ENCODE results near the gene PWP1.
A peak's percentile ranks its signal among the peaks of the same experiment; 100 is the strongest.
"Not testable (repeated sequence)": the region's sequence is repeated elsewhere in the genome, so short reads cannot be mapped to it uniquely, and the experiment has no call there.

PWP1 gene

GRCh38 chr12:107668320-107669098 lies 17.1 kb upstream of the PWP1 start:
- DNase-seq = no peak

DNA sequence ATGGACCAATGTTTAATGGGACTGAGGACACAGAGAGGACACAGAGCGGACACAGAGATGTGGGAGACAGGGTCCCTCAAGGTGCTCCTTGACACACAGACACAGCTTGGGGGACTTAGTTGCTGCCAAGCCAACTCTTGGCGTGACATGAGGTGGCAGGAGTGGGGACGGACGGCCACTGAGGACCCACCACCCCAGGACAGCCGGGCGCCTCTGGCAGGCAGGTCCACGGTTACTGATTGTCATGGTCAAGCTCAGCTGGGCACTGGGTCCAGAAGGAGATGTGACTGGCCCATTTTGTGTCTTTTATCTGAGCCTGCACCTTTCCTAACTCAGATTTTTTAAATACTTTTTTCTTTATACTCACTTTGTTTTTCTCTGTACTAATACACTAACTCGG lies 15.7 kb upstream of the PWP1 start:
- DNase-seq = no peak

- DNase-seq = peak; percentile 22 to 23
Measured at GRCh38 chr12:107670999-107671643, 14.5 kb upstream of the PWP1 start.

DNA sequence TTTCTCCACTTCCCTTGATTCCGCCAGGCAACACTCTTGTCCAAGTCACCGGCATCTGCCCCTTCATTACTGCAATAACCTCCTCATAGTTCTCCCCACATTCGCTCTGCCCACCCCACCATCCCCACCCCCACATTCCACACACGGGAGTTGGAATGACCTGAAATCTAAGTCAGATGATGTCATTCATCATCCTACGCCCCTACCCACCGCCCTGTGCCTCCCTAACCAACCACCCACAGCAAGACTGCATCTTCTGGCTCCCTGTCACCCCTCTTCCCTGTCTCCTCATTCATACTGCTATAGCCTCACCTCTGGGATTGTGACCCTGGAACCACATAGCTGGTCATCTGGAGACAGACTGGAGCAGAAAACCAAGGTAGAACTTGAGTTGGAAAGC lies 7.9 kb upstream of the PWP1 start:
- DNase-seq = no peak

DNA sequence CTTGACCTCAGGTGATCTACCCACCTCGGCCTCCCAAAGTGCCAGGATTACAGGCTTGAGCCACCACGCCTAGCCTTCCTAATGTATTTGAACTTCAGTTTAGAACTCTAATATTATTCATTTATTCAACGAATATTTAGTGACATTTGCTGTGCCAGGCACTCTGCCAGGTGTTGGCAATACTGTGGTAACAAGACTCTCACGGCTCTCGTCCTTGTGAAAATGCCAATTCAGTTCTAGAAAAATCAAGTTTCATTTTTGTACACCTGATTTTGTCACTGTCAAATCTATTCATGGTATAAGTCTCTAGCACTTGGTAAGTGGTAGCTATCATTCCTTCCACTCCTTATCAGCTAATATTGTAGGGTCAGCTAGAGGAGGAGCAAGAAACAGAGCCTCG lies 6.3 kb upstream of the PWP1 start:
- no peak for DNase-seq

DNA sequence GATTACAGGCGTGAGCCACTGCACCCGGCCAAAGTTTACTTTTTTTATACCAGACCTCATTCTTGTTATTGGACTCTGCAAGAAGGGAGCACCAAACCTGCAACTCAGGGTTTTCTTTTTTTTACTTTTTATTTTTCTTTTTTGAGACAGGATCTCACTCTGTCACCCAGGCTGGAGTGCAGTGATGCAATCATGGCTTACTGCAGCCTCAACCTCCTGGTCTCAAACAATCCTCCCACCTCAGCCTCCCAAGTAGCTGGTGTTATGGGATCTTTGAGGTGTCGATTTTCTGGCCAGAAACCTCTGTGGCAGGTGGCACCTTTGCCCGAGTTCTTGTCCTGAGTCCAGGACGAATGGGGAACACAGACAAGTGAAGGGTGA lies 4.2 kb upstream of the PWP1 start:
- no peak for DNase-seq

DNA sequence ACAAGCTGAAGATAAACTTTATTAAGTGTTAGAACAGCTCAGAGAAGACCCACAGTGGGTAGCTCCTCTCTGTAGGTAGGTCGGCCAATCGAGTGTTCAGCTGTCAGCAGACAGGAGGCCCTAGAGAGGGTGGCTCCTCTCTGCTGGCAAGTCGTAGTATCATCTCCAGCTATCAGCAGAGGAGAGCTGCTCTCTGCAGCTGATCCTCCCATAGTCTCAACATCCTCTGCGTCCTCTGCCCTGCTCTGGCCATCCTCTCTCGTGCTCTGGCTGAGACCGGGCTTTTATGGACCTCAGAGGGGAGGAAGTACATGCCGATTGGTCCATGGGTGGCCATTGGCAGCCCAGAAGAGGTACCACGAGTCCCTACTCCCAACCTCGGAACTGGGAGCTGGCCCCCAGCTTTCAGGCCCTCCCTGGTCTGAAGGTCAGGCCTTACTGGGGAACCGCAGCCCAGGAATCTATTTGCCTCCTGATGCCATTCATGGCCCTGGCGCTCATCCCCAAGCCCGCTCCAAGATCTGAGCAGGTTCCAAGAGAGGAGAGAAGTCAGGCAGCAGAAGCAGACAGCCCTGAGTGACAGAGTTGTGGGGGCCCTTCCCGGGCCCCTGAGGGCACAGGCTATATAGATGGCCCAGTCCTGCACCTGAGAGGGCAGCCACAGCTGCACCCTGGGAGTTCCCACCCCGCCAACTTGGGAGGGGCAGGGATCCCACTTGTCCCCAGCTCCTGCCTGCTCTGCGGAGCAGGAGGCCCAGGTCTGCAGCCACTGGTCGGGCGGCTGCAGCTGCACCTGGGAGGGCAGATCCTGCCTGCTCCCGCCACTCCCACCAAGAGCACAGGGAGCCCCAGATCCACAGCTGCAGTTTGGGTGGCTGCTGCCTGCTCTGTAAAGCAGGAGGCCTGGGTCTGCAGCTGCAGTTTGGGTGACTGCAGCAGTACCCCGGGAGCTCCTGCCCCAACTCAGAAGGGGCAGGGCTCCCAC lies 3.5 kb upstream of the PWP1 start:
- no peak for DNase-seq

DNA sequence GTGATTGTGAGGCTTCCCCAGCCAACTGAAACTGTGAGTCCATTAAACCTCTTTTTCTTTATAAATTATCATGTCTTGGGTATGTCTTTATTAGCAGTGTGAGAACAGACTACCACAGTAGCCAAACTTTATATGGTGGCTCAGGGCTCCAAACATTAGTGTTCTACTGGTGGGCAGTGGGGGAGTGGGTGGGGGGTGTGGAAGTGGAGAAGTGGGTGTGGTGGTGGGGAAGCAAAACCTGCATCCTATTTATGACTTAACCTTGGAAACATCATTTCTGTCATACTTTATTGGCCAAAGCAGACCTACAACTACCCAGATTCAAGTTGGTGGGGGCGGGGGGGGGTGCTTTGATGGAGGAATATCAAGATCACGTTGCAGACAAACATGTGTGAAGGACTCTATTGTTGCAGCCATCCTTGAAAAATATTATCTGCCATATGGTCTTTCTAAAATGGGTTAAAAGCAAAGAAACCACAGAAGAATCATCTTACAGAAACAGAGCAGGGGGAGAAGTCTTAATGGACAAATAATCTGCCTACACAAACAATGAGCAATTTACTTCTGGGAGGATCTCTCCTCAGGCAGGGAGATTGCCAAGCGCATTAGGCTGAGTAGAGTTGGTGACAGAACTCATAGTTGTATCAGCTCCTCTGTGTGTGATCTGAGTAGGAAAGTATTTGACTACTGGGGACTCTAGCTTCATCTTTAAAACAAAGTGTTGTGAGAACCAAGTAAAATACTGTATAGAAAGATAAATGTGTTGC lies 1.4 kb upstream of the PWP1 start:
- DNase-seq = no peak

DNA sequence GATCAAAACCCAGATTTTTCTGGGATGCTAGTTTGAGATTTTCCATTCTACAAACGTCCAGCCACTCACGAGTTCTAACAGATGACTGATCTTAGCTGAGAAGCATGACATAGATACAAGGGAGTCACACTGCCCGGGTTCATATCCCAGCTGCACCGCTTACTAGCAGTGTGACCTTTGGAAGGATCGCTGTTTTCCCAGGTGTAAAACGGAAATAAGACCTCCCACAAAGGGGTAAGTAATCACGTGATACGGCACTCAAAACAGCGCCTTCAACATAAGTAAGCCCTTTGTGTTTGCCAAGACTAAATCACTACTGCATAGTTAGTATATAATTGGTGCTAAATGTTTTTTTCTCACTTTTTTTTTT lies 624 bp upstream of the PWP1 start:
- DNase-seq = peak in 1 of 2 donors; percentile 25

DNA sequence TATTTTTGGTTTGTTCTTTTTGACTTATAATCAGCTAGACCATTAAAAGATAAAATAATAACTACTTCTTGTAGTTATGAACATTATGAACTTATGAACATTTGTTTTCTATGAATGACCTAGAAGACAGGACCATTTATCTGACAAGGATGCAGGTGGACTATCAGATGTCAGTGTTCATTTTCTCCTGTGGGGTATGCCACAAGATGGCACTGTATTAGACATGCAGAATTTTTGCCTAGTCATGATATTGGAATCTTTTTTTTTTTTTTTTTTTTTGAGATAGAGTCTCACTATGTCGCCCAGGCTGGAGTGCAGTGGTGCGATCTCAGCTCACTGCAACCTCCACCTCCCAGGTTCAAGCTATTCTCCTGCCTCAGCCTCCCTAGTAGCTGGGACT lies 10.2 kb downstream of the PWP1 start:
- not testable (repeated sequence) for DNase-seq

DNA sequence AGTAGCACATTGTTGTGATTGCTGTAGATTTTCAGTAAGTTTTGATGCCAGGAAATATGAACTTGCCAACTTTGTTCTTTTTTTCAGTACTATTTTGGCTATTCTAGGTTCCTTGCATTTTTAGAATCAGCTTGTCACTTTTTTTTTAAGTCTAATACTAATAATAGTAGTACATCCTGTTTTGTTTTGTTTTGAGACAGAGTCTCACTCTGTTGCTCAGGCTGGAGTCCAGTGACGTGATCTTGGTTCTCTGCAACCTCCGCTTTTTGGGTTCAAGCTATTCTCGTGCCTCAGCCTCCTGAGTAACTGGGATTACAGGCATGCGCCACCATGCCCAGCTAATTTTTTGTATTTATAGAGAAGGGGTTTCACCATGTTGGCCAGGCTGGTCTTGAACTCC lies 16.5 kb downstream of the PWP1 start:
- peak in 1 of 2 donors; percentile 16 for DNase-seq

DNA sequence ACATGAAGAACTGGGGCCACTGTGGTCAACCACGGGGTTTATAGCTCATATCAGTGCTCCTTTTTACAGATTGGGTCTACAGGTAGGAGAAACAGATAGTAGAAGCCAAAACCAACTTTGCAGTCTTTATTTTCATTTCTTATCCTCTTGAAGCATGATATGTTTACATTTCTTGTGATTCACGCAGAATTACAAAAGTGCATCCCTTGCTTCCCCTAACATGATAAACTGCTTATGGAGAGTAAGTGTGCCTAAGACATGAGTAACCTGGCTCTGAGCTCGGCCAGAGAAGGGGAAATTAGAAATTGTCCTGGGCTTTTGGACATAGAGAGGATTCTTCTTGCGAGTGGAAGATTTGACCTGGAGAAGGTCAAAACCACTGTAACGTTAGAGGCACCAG lies 18.4 kb downstream of the PWP1 start:
- DNase-seq = no peak

GRCh38 chr12:107705522-107705921 lies 19.9 kb downstream of the PWP1 start:
- not testable (repeated sequence) for DNase-seq

GRCh38 chr12:107715780-107716179 lies 30.2 kb downstream of the PWP1 start:
- DNase-seq = no peak

DNA sequence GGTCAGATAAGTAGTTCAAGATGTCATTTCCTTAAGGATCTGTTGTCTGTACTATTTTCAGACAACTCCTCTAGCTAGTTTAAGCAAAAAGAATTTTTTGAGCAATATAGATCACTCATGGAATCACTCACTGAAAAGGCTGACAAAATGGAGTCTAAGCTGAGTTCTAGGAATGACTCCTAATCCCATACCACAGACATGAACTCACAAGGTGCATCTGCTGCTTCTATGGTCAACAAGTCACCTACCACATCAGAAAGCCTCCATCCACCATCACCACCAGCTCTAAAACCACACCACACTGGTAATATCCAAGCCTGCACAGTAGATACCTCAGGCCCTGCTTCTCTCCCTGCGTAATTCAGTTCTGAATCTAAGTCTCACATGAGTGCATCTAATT lies 33.0 kb downstream of the PWP1 start:
- no peak for DNase-seq

DNA sequence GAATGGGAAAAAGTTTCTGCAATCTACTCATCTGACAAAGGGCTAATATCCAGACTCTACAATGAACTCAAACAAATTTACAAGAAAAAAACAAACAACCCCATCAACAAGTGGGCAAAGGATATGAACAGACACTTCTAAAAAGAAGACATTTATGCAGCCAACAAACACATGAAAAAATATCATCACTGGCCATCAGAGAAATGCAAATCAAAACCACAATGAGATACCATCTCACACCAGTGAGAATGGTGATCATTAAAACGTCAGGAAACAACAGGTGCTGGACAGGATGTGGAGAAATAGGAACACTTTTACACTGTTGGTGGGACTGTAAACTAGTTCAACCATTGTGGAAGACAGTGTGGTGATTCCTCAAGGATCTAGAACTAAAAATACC lies 41.7 kb downstream of the PWP1 start:
- DNase-seq = not testable (repeated sequence)

DNA sequence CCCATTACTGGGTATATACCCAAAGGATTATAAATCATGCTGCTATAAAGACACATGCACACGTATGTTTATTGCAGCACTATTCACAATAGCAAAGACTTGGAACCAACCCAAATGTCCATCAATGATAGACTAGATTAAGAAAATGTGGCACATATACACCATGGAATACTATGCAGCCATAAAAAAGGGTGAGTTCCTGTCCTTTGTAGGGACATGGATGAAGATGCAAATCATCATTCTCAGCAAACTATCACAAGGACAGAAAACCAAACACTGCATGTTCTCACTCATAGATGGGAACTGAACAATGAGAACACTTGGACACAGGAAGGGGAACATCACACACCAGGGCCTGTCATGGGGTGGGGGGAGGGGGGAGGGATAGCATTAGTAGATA lies 42.1 kb downstream of the PWP1 start:
- DNase-seq = not testable (repeated sequence)

GRCh38 chr12:107730618-107731341 lies 45.2 kb downstream of the PWP1 start:
- no peak for DNase-seq

- peak in 1 of 2 donors; percentile 55 for DNase-seq
Measured at GRCh38 chr12:107731366-107731765, 45.8 kb downstream of the PWP1 start.

GRCh38 chr12:107732365-107732764 lies 46.8 kb downstream of the PWP1 start:
- no peak for DNase-seq

- DNase-seq = no peak
Measured at GRCh38 chr12:107734139-107734538, 48.5 kb downstream of the PWP1 start.

GRCh38 chr12:107735763-107736162 lies 50.2 kb downstream of the PWP1 start:
- DNase-seq = no peak
